Measurements from ENCODE around the gene RERE. TPM values are rescaled to one million over a fixed set of nuclear protein-coding genes. Genes with fewer than 3 reads are reported as not detected.
A peak's percentile ranks its signal among the peaks of the same experiment; 100 is the strongest.

The RERE gene
- total and polyA plus RNA-seq, 2 donors (not counting 3 experiments of a cell fraction or from before 2014, with no cell fraction given): 14.1 to 113 TPM

DNA sequence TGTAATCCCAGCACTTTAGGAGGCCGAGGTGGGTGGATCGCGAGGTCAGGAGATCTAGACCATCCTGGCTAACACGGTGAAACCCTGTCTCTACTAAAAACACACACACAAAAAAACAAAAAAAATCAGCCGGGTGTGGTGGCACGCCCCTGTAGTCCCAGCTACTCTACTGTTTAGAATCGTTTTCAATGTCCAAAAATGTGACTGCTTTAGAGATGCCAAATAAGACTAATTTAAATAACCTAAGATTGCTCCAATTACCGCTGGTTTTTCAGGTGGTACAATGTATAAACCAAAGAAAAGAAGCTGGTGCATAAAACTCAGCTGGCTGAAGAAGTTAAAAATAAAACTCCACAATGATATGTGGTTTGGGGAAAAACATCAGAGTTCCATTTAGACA is 132.0 kb downstream of the RERE start:
- intact Hi-C loops (cut with micrococcal nuclease): no loop called here
- no peak for TF ChIP-seq MAX (IDR thresholded peaks at IDR 0.05; ENCODE audit: insufficient read depth, insufficient read length)
- no peak for TF ChIP-seq POLR2AphosphoS5 (IDR thresholded peaks at IDR 0.05; ENCODE audit: insufficient read depth, low read depth, low read length)
- no peak for TF ChIP-seq JUN (IDR thresholded peaks at IDR 0.05; ENCODE audit: borderline replicate concordance, insufficient read depth, insufficient read length, low read depth)
- Histone ChIP-seq H3K4me2 (ENCODE audit: insufficient read depth, low read length) (no peak overlapping the region), H3K9ac (replicated peaks; ENCODE audit: extremely low read depth, insufficient read depth, low read length) (no peak overlapping the region), H3K36me3 (ENCODE audit: control insufficient read depth in 2 of 2, extremely low read depth in 1 of 2, insufficient read depth in 2 of 2, low read length in 2 of 2) (no peaks in the 10 kb centered on the region), H4K20me1 (replicated peaks; ENCODE audit: control insufficient read depth, extremely low read depth, insufficient read depth, low read length) (peaks cover 10% of the 10 kb centered on the region), H3K9me1 (replicated peaks; ENCODE audit: control insufficient read depth, extremely low read depth, insufficient read depth, low read length) (no peaks in the 10 kb centered on the region), H3K4me1 (ENCODE audit: control insufficient read depth, extremely low read depth, insufficient read depth, low read length) (peaks cover 24% of the 10 kb centered on the region), H3K4me3 (replicated peaks in 1 of 3; ENCODE audit: insufficient read depth in 1 of 3, low read depth in 1 of 3, low read length in 3 of 3) (no peak overlapping the region), H2AFZ (ENCODE audit: low read depth, low read length) (no peak overlapping the region), H3K79me2 (ENCODE audit: control insufficient read depth, insufficient read depth, low read length) (peaks cover 87% of the 10 kb centered on the region), H3K27ac (ENCODE audit: insufficient read depth, low read depth, low read length) (no peak overlapping the region), H3K27me3 (ENCODE audit: control insufficient read depth in 2 of 2, insufficient read depth in 2 of 2, low read length in 2 of 2) (no peaks in the 10 kb centered on the region), H3K9me3 (replicated peaks; ENCODE audit: control insufficient read depth, insufficient read depth, low read length) (no peaks in the 10 kb centered on the region)
- DNase-seq (ENCODE audit: low read depth, low spot score) (no peak), FAIRE-seq (no peak)
- POLR2A ChIA-PET: interaction anchor here (0.6 to 0.7 kb wide), 2 partner anchors 79 to 128 kb away, joined by 3 read pairs; no protein-coding TSS in a partner anchor
- dilution Hi-C loops (cut with MboI; ENCODE audit: extremely low pct_ligation_motif_present, low sequenced_read_pairs): no loop called here
- CTCF ChIA-PET: interaction anchor here (0.8 to 2.7 kb wide), 5 partner anchors 12 to 164 kb away, joined by 3 to 10 read pairs (median 3); no protein-coding TSS in a partner anchor
- no TSS peak for BruUV-seq (replicated peaks)

DNA sequence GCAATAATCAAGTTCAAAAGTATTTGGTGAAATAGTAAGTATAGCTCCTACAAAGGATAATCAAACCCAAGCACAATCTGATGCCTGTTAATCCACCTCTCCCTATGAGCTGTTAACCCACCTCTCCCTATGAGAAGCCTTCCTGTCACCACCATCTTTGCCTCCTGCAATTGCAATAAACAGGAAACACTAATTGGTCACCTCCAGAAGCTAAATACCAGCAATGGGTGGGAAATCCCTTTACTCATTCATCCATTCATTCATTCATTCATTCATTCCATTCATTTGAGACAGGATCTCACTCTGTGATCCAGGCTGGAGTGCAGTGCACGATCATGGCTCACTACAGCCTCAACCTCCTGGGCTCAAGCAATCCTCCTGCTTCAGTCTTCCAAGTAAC is 132.8 kb downstream of the RERE start:
- DNase-seq (ENCODE audit: low read depth, low spot score): peak; percentile 31
- TF ChIP-seq JUN (IDR thresholded peaks at IDR 0.05; ENCODE audit: borderline replicate concordance, insufficient read depth, insufficient read length, low read depth): no peak
- no peak for TF ChIP-seq FOS (IDR thresholded peaks at IDR 0.05; ENCODE audit: borderline replicate concordance, insufficient read depth, low read length)
- no peak for TF ChIP-seq POLR2A (IDR thresholded peaks at IDR 0.05; ENCODE audit: low read depth, low read length)
- TF ChIP-seq POLR2AphosphoS5 (IDR thresholded peaks at IDR 0.05; ENCODE audit: insufficient read depth, low read depth, low read length): no peak
- TF ChIP-seq CTCF (IDR thresholded peaks at IDR 0.05; ENCODE audit: extremely low read depth in 1 of 2, insufficient read depth in 1 of 2, low read depth in 1 of 2, low read length in 2 of 2): no peak
- no peak for TF ChIP-seq MYC (IDR thresholded peaks at IDR 0.05; ENCODE audit: low read depth, low read length)
- no peak for TF ChIP-seq GATA2 (IDR thresholded peaks at IDR 0.05; ENCODE audit: insufficient read depth, insufficient read length, low read depth, low read length)
- no peak for TF ChIP-seq MAX (IDR thresholded peaks at IDR 0.05; ENCODE audit: insufficient read depth, insufficient read length)
- no peak for TF ChIP-seq EZH2 (IDR thresholded peaks at IDR 0.05; ENCODE audit: borderline replicate concordance, low read depth, low read length, severe bottlenecking)
- Histone ChIP-seq H4K20me1 (replicated peaks; ENCODE audit: control insufficient read depth, extremely low read depth, insufficient read depth, low read length) (peaks cover 10% of the 10 kb centered on the region), H3K9ac (replicated peaks; ENCODE audit: extremely low read depth, insufficient read depth, low read length) (no peak overlapping the region), H3K79me2 (ENCODE audit: control insufficient read depth, insufficient read depth, low read length) (peaks cover 85% of the 10 kb centered on the region), H2AFZ (ENCODE audit: low read depth, low read length) (no peak overlapping the region), H3K4me3 (replicated peaks in 1 of 3; ENCODE audit: insufficient read depth in 1 of 3, low read depth in 1 of 3, low read length in 3 of 3) (no peak overlapping the region), H3K9me3 (replicated peaks; ENCODE audit: control insufficient read depth, insufficient read depth, low read length) (no peaks in the 10 kb centered on the region), H3K27ac (ENCODE audit: insufficient read depth, low read depth, low read length) (no peak overlapping the region), H3K4me1 (ENCODE audit: control insufficient read depth, extremely low read depth, insufficient read depth, low read length) (peaks cover 31% of the 10 kb centered on the region), H3K36me3 (ENCODE audit: control insufficient read depth in 2 of 2, extremely low read depth in 1 of 2, insufficient read depth in 2 of 2, low read length in 2 of 2) (no peaks in the 10 kb centered on the region), H3K9me1 (replicated peaks; ENCODE audit: control insufficient read depth, extremely low read depth, insufficient read depth, low read length) (no peaks in the 10 kb centered on the region), H3K27me3 (ENCODE audit: control insufficient read depth in 2 of 2, insufficient read depth in 2 of 2, low read length in 2 of 2) (no peaks in the 10 kb centered on the region), H3K4me2 (ENCODE audit: insufficient read depth, low read length) (no peak overlapping the region)
- no TSS peak for BruUV-seq (replicated peaks)
- dilution Hi-C loops (cut with MboI; ENCODE audit: extremely low pct_ligation_motif_present, low sequenced_read_pairs) (no loop called here), intact Hi-C loops (cut with micrococcal nuclease) (no loop called here)
- CTCF ChIA-PET: interaction anchor here (1.3 to 2.7 kb wide), 3 partner anchors 13 to 272 kb away, joined by 3 to 10 read pairs (median 4); no protein-coding TSS in a partner anchor
- no peak for FAIRE-seq
- POLR2A ChIA-PET: no interaction called here
